H1 (cell line): ENCODE results near the gene PGAM1. TPM values are rescaled to one million over a fixed set of nuclear protein-coding genes. Genes with fewer than 3 reads are reported as not detected.

ENCODE experiments used
- BRCA1 ChIP-seq: IDR thresholded peaks from 2 replicates; pipeline ENCODE4 v1.6.1; 2012; ENCODE audit warnings: low read depth, low read length, improper control_type of control experiment
- CBX8 ChIP-seq: fragments of 300-800, 300-1000 bp; sonication (generic); IDR thresholded peaks from 2 replicates; pipeline ENCODE4 v1.7.1; 2016; ENCODE audit warnings: low read depth, low read length, borderline replicate concordance
- CTBP2 ChIP-seq: IDR thresholded peaks from 2 replicates; pipeline ENCODE4 v1.7.0; 2011; ENCODE audit warnings: borderline replicate concordance, mild to moderate bottlenecking, moderate library complexity, mixed read lengths, low read length; ENCODE audit not compliant: insufficient read depth, insufficient read length
- GTF2F1 ChIP-seq: IDR thresholded peaks from 2 replicates; pipeline ENCODE4 v1.6.1; 2012; ENCODE audit warnings: low read depth, low read length, improper control_type of control experiment, borderline replicate concordance
- HDAC6 ChIP-seq: IDR thresholded peaks from one replicate; pipeline ENCODE4 v1.7.1; 2012; ENCODE audit warnings: low read depth, mild to moderate bottlenecking, inconsistent platforms, low read length, moderate library complexity
- JUND ChIP-seq: IDR thresholded peaks from 2 replicates; pipeline ENCODE4 v1.6.1; 2011; ENCODE audit warnings: mild to moderate bottlenecking, improper control_type of control experiment, low read length
- KDM4A ChIP-seq: IDR thresholded peaks from one replicate; pipeline ENCODE4 v1.7.1; 2012; ENCODE audit warnings: low read depth, mild to moderate bottlenecking, moderate library complexity, low read length, inconsistent platforms; ENCODE audit not compliant: severe bottlenecking
- KDM5A ChIP-seq: fragments of 200-600 bp; IDR thresholded peaks from 2 replicates; pipeline ENCODE4 v1.7.1; 2012; ENCODE audit warnings: mild to moderate bottlenecking, low read length, inconsistent platforms, mixed read lengths
- MAFK ChIP-seq: IDR thresholded peaks from 2 replicates; pipeline ENCODE4 v1.6.1; 2012; ENCODE audit warnings: low read depth, mild to moderate bottlenecking, improper control_type of control experiment, low read length
- POLR2AphosphoS5 ChIP-seq: IDR thresholded peaks from 2 replicates; pipeline ENCODE4 v1.6.1; 2011; ENCODE audit warnings: low read depth, low read length
- SIN3A ChIP-seq, 2 experiments: IDR thresholded peaks in 1 of 2; conservative IDR thresholded peaks in 1 of 2; 2 replicates each; pipeline ENCODE4 v1.6.1; 2011 to 2012; ENCODE audit warnings: low read length in 2 of 2, improper control_type of control experiment in 1 of 2, low read depth in 1 of 2, mild to moderate bottlenecking in 1 of 2
- SIRT6 ChIP-seq: IDR thresholded peaks from one replicate; pipeline ENCODE4 v1.7.1; 2012; ENCODE audit warnings: low read length, inconsistent platforms
- SIX5 ChIP-seq: IDR thresholded peaks from 2 replicates; pipeline ENCODE4 v1.6.1; 2011; ENCODE audit warnings: mild to moderate bottlenecking, low read depth, low read length
- TEAD4 ChIP-seq: IDR thresholded peaks from 2 replicates; pipeline ENCODE4 v1.6.1; 2012; ENCODE audit warnings: low read depth, low read length, inconsistent platforms, mixed read lengths
- polyA plus RNA-seq, 7 experiments: library from polyadenylated mRNA; depleted of rRNA in 3 of 7; stranded (reverse) in 5 of 7; unstranded in 2 of 7; fragments of >200 nt in 5 of 7; fragments of 200-250 nt in 2 of 7; gene quantifications; 1 replicate in 5 of 7; 2 replicates in 1 of 7; 4 replicates in 1 of 7; pipeline versions ENCODE4 v1.2.1 to v1.2.3, GENCODE V29; 2011 to 2013; ENCODE audit warnings: missing spikeins in 2 of 7, mixed read lengths in 2 of 7
- total RNA-seq: library from RNA; stranded (reverse); fragmentation: NEBNext Ultra II Directional; extraction: Animal tissue kit (Norgen Biotek cat#: 25700); gene quantifications from 2 replicates; pipeline ENCODE4 v1.2.1, GENCODE V29; 2021
- TF ChIP-seq, protein P1 (sequence below): IDR thresholded peaks from 2 replicates; pipeline ENCODE4 v1.6.1; 2012; ENCODE audit warnings: inconsistent platforms
- TF ChIP-seq, protein P2 (sequence below): IDR thresholded peaks from 2 replicates; pipeline ENCODE4 v1.6.1; 2012; ENCODE audit warnings: low read length, inconsistent platforms
- TF ChIP-seq, protein P3 (sequence below), 3 experiments: IDR thresholded peaks; 1 replicate in 2 of 3; 2 replicates in 1 of 3; pipeline versions ENCODE4 v1.5.1 to v1.6.1; 2011; ENCODE audit warnings: low read length in 3 of 3, mild to moderate bottlenecking in 3 of 3, inconsistent platforms in 2 of 3, low read depth in 1 of 3, moderate library complexity in 1 of 3; ENCODE audit not compliant: insufficient read depth in 1 of 3; ENCODE audit errors: control extremely low read depth in 1 of 3
- TF ChIP-seq, protein P4 (sequence below): IDR thresholded peaks from 2 replicates; pipeline ENCODE4 v1.6.1; 2012; ENCODE audit warnings: inconsistent platforms

The PGAM1 gene
- total and polyA plus RNA-seq, 2 of the 8 experiments (the other 6 are each of a cell fraction or from before 2014, with no cell fraction given): 791 to 799 TPM

DNA sequence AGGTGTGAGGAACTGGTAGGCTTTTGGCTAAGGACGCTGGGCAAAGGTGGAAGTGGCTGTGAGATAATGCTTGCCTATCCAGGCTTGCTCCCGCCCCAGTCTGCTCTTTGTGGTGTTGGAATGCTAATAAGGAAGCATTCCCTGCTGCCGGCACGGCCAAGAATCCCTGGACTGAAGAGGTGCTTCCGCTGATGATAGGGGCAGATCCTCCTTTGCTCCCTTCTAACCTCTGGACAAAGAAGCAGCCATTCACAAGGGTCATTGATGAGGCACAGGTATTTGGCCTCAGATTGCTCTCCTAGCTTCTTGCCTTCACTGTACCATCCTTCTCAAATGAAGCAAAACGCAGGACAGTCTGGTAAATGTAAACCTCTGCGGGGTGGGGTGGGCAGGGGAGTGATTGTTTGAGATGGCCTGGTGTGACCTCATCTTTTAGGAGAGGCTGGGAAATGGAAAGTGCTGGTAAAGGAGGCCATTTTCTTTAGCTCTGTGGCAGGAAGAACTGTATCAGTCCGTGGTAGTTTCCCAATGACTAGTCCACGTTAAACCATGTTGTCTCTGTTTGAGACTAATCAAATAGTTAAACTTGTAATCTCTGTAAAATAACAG, 1.7 kb downstream of the PGAM1 start (continued):
- TF ChIP-seq BRCA1 (no peak), SIRT6 (no peak), GTF2F1 (peak; percentile 77; the same call in 1 of the 2 replicates), KDM4A (no peak), SIN3A (conservative IDR thresholded peaks at IDR 0.05 in 1 of 2, IDR thresholded peaks at IDR 0.05 in 1 of 2; ENCODE audit: low read depth in 1 of 2, low read length in 2 of 2) (0 out of 4 replicates have a peak, but pooled peaks of 1 of the 2 experiments have one; percentile 64), HDAC6 (no peak), JUND (no peak), CBX8 (no peak), KDM5A (no peak), MAFK (no peak), TEAD4 (peak; percentile 89), CTBP2 (no peak), SIX5 (no peak), POLR2AphosphoS5 (peak; percentile 89)
- TF ChIP-seq, protein P1, sequence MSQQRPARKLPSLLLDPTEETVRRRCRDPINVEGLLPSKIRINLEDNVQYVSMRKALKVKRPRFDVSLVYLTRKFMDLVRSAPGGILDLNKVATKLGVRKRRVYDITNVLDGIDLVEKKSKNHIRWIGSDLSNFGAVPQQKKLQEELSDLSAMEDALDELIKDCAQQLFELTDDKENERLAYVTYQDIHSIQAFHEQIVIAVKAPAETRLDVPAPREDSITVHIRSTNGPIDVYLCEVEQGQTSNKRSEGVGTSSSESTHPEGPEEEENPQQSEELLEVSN: no peak
- TF ChIP-seq, protein P2, sequence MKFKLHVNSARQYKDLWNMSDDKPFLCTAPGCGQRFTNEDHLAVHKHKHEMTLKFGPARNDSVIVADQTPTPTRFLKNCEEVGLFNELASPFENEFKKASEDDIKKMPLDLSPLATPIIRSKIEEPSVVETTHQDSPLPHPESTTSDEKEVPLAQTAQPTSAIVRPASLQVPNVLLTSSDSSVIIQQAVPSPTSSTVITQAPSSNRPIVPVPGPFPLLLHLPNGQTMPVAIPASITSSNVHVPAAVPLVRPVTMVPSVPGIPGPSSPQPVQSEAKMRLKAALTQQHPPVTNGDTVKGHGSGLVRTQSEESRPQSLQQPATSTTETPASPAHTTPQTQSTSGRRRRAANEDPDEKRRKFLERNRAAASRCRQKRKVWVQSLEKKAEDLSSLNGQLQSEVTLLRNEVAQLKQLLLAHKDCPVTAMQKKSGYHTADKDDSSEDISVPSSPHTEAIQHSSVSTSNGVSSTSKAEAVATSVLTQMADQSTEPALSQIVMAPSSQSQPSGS: no peak
- TF ChIP-seq, protein P3, sequence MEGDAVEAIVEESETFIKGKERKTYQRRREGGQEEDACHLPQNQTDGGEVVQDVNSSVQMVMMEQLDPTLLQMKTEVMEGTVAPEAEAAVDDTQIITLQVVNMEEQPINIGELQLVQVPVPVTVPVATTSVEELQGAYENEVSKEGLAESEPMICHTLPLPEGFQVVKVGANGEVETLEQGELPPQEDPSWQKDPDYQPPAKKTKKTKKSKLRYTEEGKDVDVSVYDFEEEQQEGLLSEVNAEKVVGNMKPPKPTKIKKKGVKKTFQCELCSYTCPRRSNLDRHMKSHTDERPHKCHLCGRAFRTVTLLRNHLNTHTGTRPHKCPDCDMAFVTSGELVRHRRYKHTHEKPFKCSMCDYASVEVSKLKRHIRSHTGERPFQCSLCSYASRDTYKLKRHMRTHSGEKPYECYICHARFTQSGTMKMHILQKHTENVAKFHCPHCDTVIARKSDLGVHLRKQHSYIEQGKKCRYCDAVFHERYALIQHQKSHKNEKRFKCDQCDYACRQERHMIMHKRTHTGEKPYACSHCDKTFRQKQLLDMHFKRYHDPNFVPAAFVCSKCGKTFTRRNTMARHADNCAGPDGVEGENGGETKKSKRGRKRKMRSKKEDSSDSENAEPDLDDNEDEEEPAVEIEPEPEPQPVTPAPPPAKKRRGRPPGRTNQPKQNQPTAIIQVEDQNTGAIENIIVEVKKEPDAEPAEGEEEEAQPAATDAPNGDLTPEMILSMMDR (IDR thresholded peaks at IDR 0.05; ENCODE audit: control extremely low read depth in 1 of 3, insufficient read depth in 1 of 3, low read depth in 1 of 3, low read length in 3 of 3): no peak
- TF ChIP-seq, protein P4, sequence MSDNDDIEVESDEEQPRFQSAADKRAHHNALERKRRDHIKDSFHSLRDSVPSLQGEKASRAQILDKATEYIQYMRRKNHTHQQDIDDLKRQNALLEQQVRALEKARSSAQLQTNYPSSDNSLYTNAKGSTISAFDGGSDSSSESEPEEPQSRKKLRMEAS: peak; percentile 35; the same call in 1 of the 2 replicates
